ENCODE results near the gene CAPN12. TPM values are rescaled to one million over a fixed set of nuclear protein-coding genes. Genes with fewer than 3 reads are reported as not detected.

The CAPN12 gene
- total RNA-seq, 2 experiments from 2014 or later = 1.2 to 2.6 TPM

DNA sequence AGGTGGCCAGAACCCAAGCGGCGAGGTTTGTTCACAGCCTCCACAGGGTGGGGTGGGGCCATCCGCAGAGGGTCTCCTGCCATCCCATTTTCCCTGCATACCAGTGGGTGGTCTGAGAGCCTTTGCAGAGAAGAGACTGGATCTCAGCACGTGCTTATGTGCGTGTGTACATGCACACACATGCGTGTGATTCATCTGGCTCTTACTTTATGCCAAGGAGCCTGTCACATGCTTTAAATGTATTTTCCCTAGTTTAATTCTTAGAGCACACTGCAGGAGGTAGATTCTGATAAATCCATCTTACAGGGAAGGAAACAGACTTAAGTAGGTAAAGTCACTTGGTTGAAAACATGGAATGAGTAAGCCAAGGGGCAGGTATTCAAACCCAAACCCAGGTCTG is 47.1 kb downstream of the CAPN12 start:
- H2AFZ ChIP-seq (ENCODE audit: low read length) = no peak overlapping the region
- H3K27ac ChIP-seq (ENCODE audit: low read depth, low read length, poor library complexity, severe bottlenecking) = no peak overlapping the region
- no peak for TF ChIP-seq EZH2phosphoT487 (IDR thresholded peaks at IDR 0.05; ENCODE audit: borderline replicate concordance, low read depth, low read length)
- TF ChIP-seq, protein P1, sequence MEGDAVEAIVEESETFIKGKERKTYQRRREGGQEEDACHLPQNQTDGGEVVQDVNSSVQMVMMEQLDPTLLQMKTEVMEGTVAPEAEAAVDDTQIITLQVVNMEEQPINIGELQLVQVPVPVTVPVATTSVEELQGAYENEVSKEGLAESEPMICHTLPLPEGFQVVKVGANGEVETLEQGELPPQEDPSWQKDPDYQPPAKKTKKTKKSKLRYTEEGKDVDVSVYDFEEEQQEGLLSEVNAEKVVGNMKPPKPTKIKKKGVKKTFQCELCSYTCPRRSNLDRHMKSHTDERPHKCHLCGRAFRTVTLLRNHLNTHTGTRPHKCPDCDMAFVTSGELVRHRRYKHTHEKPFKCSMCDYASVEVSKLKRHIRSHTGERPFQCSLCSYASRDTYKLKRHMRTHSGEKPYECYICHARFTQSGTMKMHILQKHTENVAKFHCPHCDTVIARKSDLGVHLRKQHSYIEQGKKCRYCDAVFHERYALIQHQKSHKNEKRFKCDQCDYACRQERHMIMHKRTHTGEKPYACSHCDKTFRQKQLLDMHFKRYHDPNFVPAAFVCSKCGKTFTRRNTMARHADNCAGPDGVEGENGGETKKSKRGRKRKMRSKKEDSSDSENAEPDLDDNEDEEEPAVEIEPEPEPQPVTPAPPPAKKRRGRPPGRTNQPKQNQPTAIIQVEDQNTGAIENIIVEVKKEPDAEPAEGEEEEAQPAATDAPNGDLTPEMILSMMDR (conservative IDR thresholded peaks at IDR 0.05; ENCODE audit: low read length) = no peak
- no peak overlapping the region for H3K4me2 ChIP-seq (ENCODE audit: low read length)
- H3K4me1 ChIP-seq (ENCODE audit: insufficient read depth, low read length, poor library complexity, severe bottlenecking) = peaks cover 6% of the 10 kb centered on the region
- H3K9me3 ChIP-seq (ENCODE audit: low read length) = no peaks in the 10 kb centered on the region
- no peak for DNase-seq (ENCODE audit: low spot score)
- BruUV-seq (replicated peaks) = no TSS peak
- H3K79me2 ChIP-seq (ENCODE audit: insufficient read depth, low read depth, low read length) = no peaks in the 10 kb centered on the region
- no peaks in the 10 kb centered on the region for H3K9me2 ChIP-seq (ENCODE audit: insufficient read depth, low read length)
- H4K20me1 ChIP-seq (ENCODE audit: insufficient read depth, low read length) = no peaks in the 10 kb centered on the region
- CTCF ChIA-PET (ENCODE audit: unreplicated experiment) = no interaction called here
- H3K36me3 ChIP-seq (ENCODE audit: insufficient read depth, low read length) = peaks cover 12% of the 10 kb centered on the region; the same call in 1 of the 2 replicates
- POLR2A ChIA-PET = no interaction called here
- H3K4me3 ChIP-seq (ENCODE audit: low read depth, low read length, poor library complexity, severe bottlenecking) = no peak overlapping the region
- intact Hi-C loops (cut with micrococcal nuclease; ENCODE audit: unreplicated experiment) = no loop called here

DNA sequence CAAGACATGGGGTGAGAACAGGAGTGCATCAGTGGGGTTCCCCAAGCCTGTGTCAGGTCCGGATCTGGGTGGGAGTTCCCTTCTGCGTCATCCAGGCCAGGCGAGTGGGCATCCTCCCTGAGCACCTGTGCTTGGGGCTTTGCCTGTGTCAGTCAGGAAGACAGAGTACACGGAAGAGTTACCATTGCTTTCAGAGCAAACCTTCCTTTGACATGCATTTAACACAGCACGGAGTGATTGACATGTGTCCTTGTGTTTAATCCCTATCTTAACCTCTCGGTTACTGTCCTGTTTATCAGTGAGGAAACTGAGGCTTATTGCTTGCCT is 47.6 kb downstream of the CAPN12 start:
- no TSS peak for BruUV-seq (replicated peaks)
- Histone ChIP-seq H3K4me2 (ENCODE audit: low read length) (no peak overlapping the region), H3K9me3 (ENCODE audit: low read length) (no peaks in the 10 kb centered on the region), H3K36me3 (ENCODE audit: insufficient read depth, low read length) (peaks cover 12% of the 10 kb centered on the region; the same call in 1 of the 2 replicates), H3K4me3 (ENCODE audit: low read depth, low read length, poor library complexity, severe bottlenecking) (no peak overlapping the region), H3K9me2 (ENCODE audit: insufficient read depth, low read length) (no peaks in the 10 kb centered on the region), H2AFZ (ENCODE audit: low read length) (no peak overlapping the region), H4K20me1 (ENCODE audit: insufficient read depth, low read length) (no peaks in the 10 kb centered on the region), H3K79me2 (ENCODE audit: insufficient read depth, low read depth, low read length) (no peaks in the 10 kb centered on the region), H3K4me1 (ENCODE audit: insufficient read depth, low read length, poor library complexity, severe bottlenecking) (peaks cover 6% of the 10 kb centered on the region), H3K27ac (ENCODE audit: low read depth, low read length, poor library complexity, severe bottlenecking) (no peak overlapping the region)
- DNase-seq (ENCODE audit: low spot score) = no peak
- no peak for TF ChIP-seq EZH2phosphoT487 (IDR thresholded peaks at IDR 0.05; ENCODE audit: borderline replicate concordance, low read depth, low read length)
- TF ChIP-seq, protein P1 (conservative IDR thresholded peaks at IDR 0.05; ENCODE audit: low read length) = no peak
- ChIA-PET POLR2A (no interaction called here), CTCF (ENCODE audit: unreplicated experiment) (no interaction called here)
- intact Hi-C loops (cut with micrococcal nuclease; ENCODE audit: unreplicated experiment) = no loop called here

GRCh38 chr19:38695832-38696728 is 48.2 kb downstream of the CAPN12 start:
- ChIA-PET POLR2A (no interaction called here), CTCF (ENCODE audit: unreplicated experiment) (no interaction called here)
- BruUV-seq (replicated peaks) = no TSS peak
- Histone ChIP-seq H3K9me2 (ENCODE audit: insufficient read depth, low read length) (no peaks in the 10 kb centered on the region), H2AFZ (ENCODE audit: low read length) (no peak overlapping the region), H3K36me3 (ENCODE audit: insufficient read depth, low read length) (peaks cover 10% of the 10 kb centered on the region; the same call in 1 of the 2 replicates), H3K4me1 (ENCODE audit: insufficient read depth, low read length, poor library complexity, severe bottlenecking) (peaks cover 6% of the 10 kb centered on the region), H3K4me2 (ENCODE audit: low read length) (no peak overlapping the region), H3K9me3 (ENCODE audit: low read length) (no peaks in the 10 kb centered on the region), H3K79me2 (ENCODE audit: insufficient read depth, low read depth, low read length) (no peaks in the 10 kb centered on the region), H4K20me1 (ENCODE audit: insufficient read depth, low read length) (no peaks in the 10 kb centered on the region), H3K27ac (ENCODE audit: low read depth, low read length, poor library complexity, severe bottlenecking) (no peak overlapping the region), H3K4me3 (ENCODE audit: low read depth, low read length, poor library complexity, severe bottlenecking) (no peak overlapping the region)
- intact Hi-C loops (cut with micrococcal nuclease; ENCODE audit: unreplicated experiment) = no loop called here
- DNase-seq (ENCODE audit: low spot score) = no peak
- TF ChIP-seq, protein P1 (conservative IDR thresholded peaks at IDR 0.05; ENCODE audit: low read length) = no peak
- TF ChIP-seq EZH2phosphoT487 (IDR thresholded peaks at IDR 0.05; ENCODE audit: borderline replicate concordance, low read depth, low read length) = no peak
